AG09309 (cell line): ENCODE measurements around the gene FBXO31.
"Not testable (repeated sequence)": the region's sequence is repeated elsewhere in the genome, so short reads cannot be mapped to it uniquely, and the experiment has no call there.

Experiments
- DNase-seq: peaks from one replicate; pipeline ENCODE4 v3.0.0-alpha.2; 2010; ENCODE audit warnings: low read depth
- H3K4me3 ChIP-seq: 2 replicates; pipeline ENCODE4 v1.5.1; 2011; ENCODE audit warnings: mild to moderate bottlenecking, low read depth, low read length, moderate library complexity; ENCODE audit not compliant: control insufficient read depth
- CTCF ChIP-seq: IDR thresholded peaks from 2 replicates; pipeline ENCODE4 v1.5.1; 2011; ENCODE audit warnings: mild to moderate bottlenecking, low read depth, low read length, inconsistent platforms; ENCODE audit not compliant: insufficient read depth, control insufficient read depth; ENCODE audit errors: missing control alignments

Gene FBXO31

DNA sequence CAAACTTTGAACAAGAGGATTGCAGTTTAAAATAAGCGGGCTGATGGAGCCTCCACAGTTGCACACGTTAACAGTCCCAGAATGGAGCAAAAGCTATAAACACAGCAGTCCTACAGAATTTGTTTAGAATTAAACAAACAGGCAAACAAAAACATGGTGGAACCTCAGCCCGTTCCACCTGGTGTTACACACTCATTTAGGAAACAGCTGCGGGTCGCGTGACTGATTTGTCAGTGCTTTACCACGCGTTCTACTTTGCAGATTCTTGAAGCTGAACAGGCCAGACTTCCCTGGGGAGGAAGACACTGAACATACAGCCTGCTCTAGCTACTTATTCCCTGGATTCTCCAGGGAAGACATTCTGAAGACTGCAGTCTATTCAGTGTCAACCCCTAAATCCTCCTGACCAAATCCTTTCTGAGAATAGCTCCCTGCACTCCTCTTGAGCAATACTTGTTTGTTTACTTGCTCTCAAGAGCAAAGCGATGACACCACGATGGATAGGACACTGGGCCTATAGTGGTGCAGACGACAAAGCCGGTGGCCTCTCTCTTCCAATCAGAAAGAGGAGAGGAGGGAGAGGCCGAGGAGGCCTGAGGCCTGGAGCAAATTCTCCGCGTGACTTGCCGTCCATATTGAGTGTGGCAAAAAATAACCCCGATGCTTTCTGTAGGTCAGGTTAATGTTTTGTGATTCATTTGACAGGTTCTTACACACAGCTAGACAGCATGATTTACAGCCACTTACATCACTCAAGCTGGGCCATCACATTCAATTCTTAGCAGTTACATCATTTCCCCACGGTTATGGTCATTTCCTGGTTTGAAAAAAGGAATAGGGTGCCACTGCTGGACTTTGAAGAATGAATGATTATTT is 4.6 kb upstream of the FBXO31 start:
- H3K4me3 ChIP-seq = no peak overlapping the region
- no peak for TF ChIP-seq CTCF
- peak; percentile 99 for DNase-seq

DNA sequence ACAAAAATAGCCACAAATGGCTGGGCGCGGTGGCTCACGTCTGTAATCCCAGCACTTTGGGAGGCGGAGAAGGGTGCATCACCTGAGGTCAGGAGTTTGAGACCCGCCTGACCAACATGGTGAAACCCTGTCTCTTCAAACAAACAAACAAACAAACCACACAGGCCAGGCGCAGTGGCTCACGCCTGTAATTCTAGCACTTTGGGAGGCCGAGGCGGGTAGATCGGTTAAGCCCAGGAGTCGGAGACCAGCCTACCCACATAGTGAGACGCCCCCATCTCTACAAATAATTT is 1.2 kb upstream of the FBXO31 start:
- not testable (repeated sequence) for DNase-seq
- H3K4me3 ChIP-seq = peak overlapping the region; percentile 50

DNA sequence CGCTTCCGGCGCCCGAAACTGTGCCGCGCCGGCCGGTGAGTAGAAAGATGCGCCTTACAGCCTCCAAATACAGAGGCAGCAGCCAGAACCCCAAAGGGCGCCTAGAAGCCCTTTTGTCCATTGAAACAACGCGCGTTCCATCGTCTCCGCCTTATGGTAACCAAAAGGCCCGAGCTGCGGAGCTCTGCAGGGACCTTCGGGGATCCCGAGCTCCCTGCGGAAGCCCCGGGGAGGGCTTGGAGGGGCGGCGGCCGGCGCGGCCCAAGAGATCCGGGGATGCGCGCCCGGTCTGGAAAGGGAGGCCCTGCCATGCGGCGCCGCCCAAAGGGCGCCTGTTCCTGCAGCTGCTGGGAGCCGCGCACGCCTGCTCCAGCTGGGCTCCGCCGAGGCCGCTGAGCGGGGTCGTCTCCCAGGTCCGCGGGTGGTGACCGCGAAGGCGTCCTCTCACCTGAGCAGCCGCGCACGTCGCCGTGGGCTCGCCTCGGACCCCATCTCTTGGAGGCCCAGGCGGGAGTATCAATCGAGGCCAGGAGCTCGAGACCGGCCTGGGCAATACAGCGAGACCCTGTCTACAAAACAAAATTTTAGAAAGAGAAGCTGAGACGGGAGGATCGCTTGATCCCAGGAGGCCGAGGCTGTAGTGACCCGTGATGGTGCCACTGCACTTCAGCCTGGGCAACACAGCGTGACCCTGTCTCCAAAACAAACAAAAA is 742 bp upstream of the FBXO31 start:
- no peak for DNase-seq
- peak overlapping the region; percentile 50 for H3K4me3 ChIP-seq
- no peak for TF ChIP-seq CTCF

- DNase-seq = no peak
- no peak for TF ChIP-seq CTCF
- peak overlapping the region; percentile 89 for H3K4me3 ChIP-seq
These were observed 1.4 kb downstream of the FBXO31 start for GRCh38 chr16:87382023-87382785.

GRCh38 chr16:87380881-87381280 is 2.7 kb downstream of the FBXO31 start:
- no peak for DNase-seq
- H3K4me3 ChIP-seq = no peak overlapping the region
- no peak for TF ChIP-seq CTCF

- TF ChIP-seq CTCF = no peak
- no peak overlapping the region for H3K4me3 ChIP-seq
- no peak for DNase-seq
These were observed 3.2 kb downstream of the FBXO31 start for GRCh38 chr16:87380403-87380802.

DNA sequence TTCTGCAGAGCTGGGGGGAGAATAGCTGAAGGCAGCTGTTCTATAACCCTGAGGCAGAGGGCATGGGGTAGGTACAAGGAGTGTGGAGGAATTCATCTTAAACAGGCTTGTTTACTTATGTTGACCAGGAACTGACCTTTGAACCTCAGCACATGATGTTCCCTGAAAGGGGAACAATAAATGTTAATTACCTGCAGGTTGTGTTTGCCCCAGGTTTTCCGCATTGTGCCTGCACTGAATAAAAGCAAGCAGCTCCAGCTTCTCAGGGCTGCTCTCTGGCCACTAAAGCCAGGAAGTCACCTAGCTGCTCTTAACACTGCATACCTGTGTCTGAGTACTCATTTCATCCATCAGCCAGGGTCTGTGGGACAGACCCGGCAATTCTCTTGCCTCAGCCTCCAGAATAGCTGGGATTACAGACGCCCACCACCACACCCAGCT is 4.2 kb downstream of the FBXO31 start:
- H3K4me3 ChIP-seq, DNase-seq: not testable (repeated sequence)
